ENCODE data around the gene OSMR. TPM values are rescaled to one million over a fixed set of nuclear protein-coding genes. Genes with fewer than 3 reads are reported as not detected.

OSMR gene
- polyA plus RNA-seq, 1 of the 3 experiments (the other 2 are of a cell fraction) = 56.0 TPM

DNA sequence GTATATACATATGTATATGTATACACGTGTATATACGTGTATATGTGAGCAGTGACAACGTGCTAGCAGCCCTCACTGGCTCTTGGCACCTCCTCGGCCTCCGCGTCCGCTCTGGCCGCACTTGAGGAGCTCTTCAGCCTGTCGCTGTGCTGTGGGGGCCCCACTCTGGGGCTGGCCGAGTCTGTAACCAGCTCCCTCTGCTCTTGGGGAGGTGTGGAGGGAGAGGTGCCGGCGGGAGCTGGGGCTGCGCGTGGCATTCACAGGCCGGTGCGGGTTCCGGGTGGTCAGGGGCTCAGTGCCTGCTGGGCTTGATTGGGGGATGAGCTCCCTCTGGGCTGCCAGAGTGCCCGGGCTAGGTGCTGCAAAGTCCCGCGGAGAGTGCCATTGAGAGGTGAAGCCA is 24.1 kb upstream of the OSMR start:
- H2AFZ ChIP-seq (ENCODE audit: low read depth) = no peak overlapping the region
- CTCF ChIA-PET = interaction anchor here (0.6 to 1.9 kb wide), 3 partner anchors 11 to 1774 kb away, joined by 3 to 7 read pairs (median 4); no protein-coding TSS in a partner anchor
- no peak overlapping the region for H3K27ac ChIP-seq (ENCODE audit: low read depth in 2 of 2, low read length in 1 of 2)
- H3K9me2 ChIP-seq = no peaks in the 10 kb centered on the region
- no peak for DNase-seq
- H3K9me3 ChIP-seq = no peaks in the 10 kb centered on the region
- no peaks in the 10 kb centered on the region for H4K20me1 ChIP-seq (ENCODE audit: insufficient read depth)
- peaks cover 14% of the 10 kb centered on the region for H3F3A ChIP-seq (replicated peaks; ENCODE audit: insufficient read depth)
- H3K4me3 ChIP-seq (ENCODE audit: low read depth in 2 of 2, low read length in 1 of 2) = no peak overlapping the region
- H3K27me3 ChIP-seq (ENCODE audit: insufficient read depth) = no peaks in the 10 kb centered on the region
- POLR2A ChIA-PET = no interaction called here
- H3K36me3 ChIP-seq (replicated peaks in 1 of 2; ENCODE audit: control insufficient read depth in 1 of 2, insufficient read depth in 2 of 2, low read length in 1 of 2) = peaks cover 0 to 24% of the 10 kb centered on the region in 2 experiments
- H3K4me2 ChIP-seq = no peak overlapping the region
- TF ChIP-seq EZH2phosphoT487 (IDR thresholded peaks at IDR 0.05; ENCODE audit: borderline replicate concordance, low read depth) (no peak), FOSL2 (IDR thresholded peaks at IDR 0.05; ENCODE audit: borderline replicate concordance, low read depth) (no peak), SIN3A (IDR thresholded peaks at IDR 0.05; ENCODE audit: borderline replicate concordance, low read depth, low read length) (no peak), RCOR1 (IDR thresholded peaks at IDR 0.05; ENCODE audit: low read length) (no peak), FOXJ3 (CRISPR knock-in tag; IDR thresholded peaks at IDR 0.05) (no peak), NRF1 (IDR thresholded peaks at IDR 0.05; ENCODE audit: low read depth, low read length) (no peak), MEF2A (IDR thresholded peaks at IDR 0.05; ENCODE audit: borderline replicate concordance, low read depth) (no peak), RXRA (IDR thresholded peaks at IDR 0.05; ENCODE audit: borderline replicate concordance, low read depth) (no peak), YY1 (IDR thresholded peaks at IDR 0.05; ENCODE audit: low read depth) (no peak), TCF12 (IDR thresholded peaks at IDR 0.05) (no peak), CHD2 (IDR thresholded peaks at IDR 0.05; ENCODE audit: low read length, partially characterized antibody) (no peak), TAF1 (IDR thresholded peaks at IDR 0.05; ENCODE audit: borderline replicate concordance, low read depth, low read length) (no peak), POLR2AphosphoS5 (IDR thresholded peaks at IDR 0.05; ENCODE audit: low read depth, low read length) (no peak)
- TF ChIP-seq, protein P1, sequence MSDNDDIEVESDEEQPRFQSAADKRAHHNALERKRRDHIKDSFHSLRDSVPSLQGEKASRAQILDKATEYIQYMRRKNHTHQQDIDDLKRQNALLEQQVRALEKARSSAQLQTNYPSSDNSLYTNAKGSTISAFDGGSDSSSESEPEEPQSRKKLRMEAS (IDR thresholded peaks at IDR 0.05; ENCODE audit: low read depth) = no peak
- TF ChIP-seq, protein P2, sequence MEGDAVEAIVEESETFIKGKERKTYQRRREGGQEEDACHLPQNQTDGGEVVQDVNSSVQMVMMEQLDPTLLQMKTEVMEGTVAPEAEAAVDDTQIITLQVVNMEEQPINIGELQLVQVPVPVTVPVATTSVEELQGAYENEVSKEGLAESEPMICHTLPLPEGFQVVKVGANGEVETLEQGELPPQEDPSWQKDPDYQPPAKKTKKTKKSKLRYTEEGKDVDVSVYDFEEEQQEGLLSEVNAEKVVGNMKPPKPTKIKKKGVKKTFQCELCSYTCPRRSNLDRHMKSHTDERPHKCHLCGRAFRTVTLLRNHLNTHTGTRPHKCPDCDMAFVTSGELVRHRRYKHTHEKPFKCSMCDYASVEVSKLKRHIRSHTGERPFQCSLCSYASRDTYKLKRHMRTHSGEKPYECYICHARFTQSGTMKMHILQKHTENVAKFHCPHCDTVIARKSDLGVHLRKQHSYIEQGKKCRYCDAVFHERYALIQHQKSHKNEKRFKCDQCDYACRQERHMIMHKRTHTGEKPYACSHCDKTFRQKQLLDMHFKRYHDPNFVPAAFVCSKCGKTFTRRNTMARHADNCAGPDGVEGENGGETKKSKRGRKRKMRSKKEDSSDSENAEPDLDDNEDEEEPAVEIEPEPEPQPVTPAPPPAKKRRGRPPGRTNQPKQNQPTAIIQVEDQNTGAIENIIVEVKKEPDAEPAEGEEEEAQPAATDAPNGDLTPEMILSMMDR (IDR thresholded peaks at IDR 0.05) = no peak
- TF ChIP-seq, protein P3, sequence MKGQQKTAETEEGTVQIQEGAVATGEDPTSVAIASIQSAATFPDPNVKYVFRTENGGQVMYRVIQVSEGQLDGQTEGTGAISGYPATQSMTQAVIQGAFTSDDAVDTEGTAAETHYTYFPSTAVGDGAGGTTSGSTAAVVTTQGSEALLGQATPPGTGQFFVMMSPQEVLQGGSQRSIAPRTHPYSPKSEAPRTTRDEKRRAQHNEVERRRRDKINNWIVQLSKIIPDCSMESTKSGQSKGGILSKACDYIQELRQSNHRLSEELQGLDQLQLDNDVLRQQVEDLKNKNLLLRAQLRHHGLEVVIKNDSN (IDR thresholded peaks at IDR 0.05; ENCODE audit: borderline replicate concordance, low read depth) = no peak
- TF ChIP-seq, protein P4, sequence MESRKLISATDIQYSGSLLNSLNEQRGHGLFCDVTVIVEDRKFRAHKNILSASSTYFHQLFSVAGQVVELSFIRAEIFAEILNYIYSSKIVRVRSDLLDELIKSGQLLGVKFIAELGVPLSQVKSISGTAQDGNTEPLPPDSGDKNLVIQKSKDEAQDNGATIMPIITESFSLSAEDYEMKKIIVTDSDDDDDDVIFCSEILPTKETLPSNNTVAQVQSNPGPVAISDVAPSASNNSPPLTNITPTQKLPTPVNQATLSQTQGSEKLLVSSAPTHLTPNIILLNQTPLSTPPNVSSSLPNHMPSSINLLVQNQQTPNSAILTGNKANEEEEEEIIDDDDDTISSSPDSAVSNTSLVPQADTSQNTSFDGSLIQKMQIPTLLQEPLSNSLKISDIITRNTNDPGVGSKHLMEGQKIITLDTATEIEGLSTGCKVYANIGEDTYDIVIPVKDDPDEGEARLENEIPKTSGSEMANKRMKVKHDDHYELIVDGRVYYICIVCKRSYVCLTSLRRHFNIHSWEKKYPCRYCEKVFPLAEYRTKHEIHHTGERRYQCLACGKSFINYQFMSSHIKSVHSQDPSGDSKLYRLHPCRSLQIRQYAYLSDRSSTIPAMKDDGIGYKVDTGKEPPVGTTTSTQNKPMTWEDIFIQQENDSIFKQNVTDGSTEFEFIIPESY (IDR thresholded peaks at IDR 0.05; ENCODE audit: borderline replicate concordance, low read depth) = no peak
- TF ChIP-seq, protein P5, sequence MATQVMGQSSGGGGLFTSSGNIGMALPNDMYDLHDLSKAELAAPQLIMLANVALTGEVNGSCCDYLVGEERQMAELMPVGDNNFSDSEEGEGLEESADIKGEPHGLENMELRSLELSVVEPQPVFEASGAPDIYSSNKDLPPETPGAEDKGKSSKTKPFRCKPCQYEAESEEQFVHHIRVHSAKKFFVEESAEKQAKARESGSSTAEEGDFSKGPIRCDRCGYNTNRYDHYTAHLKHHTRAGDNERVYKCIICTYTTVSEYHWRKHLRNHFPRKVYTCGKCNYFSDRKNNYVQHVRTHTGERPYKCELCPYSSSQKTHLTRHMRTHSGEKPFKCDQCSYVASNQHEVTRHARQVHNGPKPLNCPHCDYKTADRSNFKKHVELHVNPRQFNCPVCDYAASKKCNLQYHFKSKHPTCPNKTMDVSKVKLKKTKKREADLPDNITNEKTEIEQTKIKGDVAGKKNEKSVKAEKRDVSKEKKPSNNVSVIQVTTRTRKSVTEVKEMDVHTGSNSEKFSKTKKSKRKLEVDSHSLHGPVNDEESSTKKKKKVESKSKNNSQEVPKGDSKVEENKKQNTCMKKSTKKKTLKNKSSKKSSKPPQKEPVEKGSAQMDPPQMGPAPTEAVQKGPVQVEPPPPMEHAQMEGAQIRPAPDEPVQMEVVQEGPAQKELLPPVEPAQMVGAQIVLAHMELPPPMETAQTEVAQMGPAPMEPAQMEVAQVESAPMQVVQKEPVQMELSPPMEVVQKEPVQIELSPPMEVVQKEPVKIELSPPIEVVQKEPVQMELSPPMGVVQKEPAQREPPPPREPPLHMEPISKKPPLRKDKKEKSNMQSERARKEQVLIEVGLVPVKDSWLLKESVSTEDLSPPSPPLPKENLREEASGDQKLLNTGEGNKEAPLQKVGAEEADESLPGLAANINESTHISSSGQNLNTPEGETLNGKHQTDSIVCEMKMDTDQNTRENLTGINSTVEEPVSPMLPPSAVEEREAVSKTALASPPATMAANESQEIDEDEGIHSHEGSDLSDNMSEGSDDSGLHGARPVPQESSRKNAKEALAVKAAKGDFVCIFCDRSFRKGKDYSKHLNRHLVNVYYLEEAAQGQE (IDR thresholded peaks at IDR 0.05; ENCODE audit: low read depth, low read length) = no peak
- no peak overlapping the region for H3K9ac ChIP-seq
- WGBS (ENCODE audit: low lambda C conversion rate) = 87% methylated on average over 17 of the region's 20 CpGs
- H3K79me2 ChIP-seq (ENCODE audit: insufficient read depth) = no peaks in the 10 kb centered on the region; the same call in 1 of the 2 replicates
- peaks cover 0 to 11% of the 10 kb centered on the region in 2 experiments; a peak in 1 of 4 replicates for H3K4me1 ChIP-seq (ENCODE audit: control insufficient read depth in 1 of 2, insufficient read depth in 2 of 2, low read depth in 1 of 2, low read length in 1 of 2)

Data from SK-N-SH (cell line).